Activated gamma-delta T cell treated with anti-CD3 and anti-CD28 coated beads, Interleukin-2, amount 50 U/mL, for 16 hours (primary cell): ENCODE data around the gene TMEM141.

Source experiments
- DNase-seq: peaks from one replicate; pipeline ENCODE4 v3.0.0-alpha.2; 2020; ENCODE audit warnings: low read depth

The TMEM141 gene

DNA sequence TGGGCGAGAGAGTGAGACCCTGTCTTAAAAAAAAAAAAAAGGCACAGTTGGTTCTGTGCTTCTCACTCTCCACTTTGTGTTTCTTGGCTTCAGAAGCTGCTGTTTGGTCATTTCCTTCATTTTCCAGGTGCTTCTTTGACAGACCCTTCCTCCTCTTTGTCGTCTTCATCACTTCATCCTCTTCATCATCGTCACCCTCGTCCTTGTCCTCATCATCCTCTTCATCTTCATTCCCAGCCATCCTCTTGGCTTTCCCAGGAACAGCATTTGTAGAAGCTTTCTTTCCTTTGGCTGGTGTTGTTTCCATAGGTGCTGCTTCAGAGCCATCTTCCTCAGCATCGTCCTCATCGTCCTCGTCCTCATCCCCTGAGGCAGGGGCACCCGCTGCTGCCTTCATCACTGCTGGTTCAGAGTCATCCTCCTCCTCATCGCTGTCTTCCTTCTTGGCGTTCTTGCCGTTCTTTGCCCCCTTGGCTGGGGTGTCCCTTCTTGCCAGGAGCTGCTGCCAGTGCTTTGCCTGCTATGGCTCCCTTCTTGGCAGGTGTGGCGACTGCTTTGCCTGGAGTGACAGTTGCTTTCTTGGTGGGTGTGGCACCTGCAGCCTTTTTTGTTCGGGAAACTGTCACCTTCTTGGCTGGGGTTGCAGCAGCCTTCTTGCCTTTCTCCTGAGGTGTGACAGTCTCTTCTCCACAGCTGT is 23.7 kb downstream of the TMEM141 start:
- no peak for DNase-seq

DNA sequence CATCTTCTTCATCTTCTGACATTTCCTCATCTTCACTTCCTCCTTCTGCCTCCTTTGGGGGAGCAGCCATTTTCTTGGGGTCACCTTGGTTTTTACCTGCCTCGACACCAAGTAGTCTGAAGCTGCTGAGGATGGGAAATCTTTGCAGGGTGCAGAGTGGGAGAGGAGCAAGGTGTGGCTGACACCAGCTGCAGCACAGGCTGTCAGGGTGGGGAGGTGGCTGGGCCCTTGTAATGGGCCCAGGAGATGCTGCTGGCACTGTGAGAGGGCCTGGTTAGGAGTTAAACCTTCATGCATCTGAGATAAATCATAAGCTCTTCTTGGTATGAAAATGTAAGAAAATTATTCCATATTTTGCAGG is 24.3 kb downstream of the TMEM141 start:
- no peak for DNase-seq

DNA sequence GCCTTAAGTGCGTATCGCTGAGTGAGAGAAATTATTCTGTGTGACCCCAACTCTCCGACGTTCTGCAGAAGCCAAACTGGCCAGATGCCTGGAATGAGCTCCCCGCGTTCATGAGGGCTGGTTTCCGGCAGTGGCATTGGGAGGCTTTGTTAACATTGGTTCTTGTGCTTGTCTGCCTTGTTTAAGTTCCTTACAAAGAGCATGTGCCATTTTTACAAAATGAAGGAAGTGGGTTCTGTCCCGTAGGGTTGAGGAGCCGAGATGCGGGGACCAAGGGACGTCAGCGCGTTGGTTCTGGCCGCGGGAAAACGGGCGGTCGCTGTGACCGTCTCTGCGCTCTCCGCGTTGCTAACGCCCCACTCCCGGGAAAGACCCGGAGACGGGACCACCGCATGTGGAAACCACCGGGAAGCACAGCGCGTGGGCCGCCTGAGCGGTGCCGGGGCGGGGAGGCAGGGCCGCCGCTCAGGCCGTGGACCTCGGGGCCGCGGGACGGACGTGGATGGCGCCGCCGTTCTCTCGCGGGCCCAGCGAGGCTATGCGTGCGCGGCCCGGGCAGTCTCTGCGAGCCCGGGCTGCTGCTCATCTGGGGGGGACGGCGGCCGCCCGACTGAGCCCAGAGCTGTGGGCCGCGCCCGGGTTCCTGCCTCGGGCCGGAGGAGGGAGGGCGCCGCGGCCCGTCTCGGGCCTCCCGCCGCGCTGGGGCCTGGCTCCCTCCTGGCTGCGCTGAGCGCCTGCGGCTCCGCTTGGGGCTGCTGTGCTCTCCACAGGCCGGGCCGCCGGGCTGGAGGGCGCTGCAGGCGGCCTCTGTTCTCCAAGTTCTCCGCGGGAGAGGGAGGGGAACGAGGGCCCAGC is 30.1 kb downstream of the TMEM141 start:
- no peak for DNase-seq

DNA sequence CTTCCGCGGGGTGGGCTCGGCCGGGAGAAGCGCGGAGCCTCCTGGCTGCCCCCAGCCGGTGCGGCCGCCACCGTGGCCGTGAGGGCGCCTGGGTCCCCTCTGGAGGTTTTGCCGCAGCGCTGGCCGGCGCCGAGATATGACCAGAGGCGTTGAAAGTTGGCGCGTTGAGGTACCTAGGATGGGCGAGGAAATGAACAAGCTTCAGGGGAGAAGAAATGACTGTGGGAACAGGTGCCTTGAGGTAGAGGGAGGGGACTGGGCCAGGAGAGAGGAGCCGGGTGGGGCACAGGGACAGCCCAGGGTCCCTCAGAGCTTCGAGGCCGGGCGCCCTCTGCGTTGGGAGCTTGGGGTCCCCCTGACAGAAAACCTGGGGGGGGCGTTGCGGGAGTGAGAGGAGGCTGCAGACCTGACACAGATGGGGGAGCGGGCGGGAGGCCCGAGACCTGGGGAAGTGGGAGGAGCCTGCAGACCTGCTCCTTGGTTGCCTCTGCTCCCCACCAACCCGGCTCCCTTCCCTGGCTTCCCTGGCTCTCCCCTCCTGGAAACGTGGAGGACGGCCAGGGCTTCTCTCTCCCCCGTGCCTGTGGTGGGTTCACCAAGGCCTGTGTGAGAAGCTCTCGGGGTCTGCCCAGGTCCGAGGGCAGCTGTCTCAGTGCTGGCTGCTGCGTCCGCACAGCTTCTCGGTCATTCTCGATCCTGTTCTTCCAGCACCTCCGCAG is 30.8 kb downstream of the TMEM141 start:
- DNase-seq, result no peak

DNA sequence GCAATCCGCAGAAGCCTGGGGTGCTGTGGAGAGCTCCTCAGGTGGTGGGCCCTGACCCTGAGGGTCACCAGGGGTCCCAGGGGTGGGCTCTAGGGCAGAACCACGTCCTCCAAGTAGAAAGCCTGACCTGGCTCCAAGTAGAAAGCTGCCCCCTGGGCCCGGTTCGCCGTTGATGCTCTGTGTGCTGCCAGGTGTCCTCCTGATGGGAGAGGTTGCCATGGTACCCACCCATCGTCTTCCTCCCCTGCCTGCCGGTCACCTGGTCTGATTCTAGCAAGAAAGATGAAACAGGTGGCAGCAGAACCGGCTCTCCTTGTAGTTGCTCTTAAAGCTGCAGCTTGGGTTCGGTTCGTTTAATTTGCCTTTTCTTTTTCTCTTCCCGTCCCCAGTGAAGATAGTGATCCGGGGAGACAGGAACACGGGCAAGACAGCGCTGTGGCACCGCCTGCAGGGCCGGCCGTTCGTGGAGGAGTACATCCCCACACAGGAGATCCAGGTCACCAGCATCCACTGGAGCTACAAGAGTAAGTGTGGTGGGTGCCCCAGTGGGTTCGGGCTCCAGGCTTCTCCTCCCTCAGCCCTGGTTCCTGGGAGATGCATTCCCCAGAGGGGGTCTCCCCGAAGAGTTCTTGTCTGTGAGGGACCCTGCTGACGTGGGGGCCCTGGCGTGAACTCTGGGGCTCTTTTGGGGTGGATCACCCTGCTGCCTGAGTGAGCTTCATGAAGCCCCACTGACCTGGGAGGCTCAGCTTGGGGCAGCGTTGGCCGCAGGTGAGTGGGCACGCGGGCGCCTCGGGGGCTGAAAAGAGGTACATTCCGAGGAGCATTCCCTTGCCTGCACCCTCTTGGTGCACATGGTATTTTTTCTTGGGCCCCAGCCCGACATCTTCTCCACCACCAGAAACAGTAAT is 32.2 kb downstream of the TMEM141 start:
- no peak for DNase-seq

DNA sequence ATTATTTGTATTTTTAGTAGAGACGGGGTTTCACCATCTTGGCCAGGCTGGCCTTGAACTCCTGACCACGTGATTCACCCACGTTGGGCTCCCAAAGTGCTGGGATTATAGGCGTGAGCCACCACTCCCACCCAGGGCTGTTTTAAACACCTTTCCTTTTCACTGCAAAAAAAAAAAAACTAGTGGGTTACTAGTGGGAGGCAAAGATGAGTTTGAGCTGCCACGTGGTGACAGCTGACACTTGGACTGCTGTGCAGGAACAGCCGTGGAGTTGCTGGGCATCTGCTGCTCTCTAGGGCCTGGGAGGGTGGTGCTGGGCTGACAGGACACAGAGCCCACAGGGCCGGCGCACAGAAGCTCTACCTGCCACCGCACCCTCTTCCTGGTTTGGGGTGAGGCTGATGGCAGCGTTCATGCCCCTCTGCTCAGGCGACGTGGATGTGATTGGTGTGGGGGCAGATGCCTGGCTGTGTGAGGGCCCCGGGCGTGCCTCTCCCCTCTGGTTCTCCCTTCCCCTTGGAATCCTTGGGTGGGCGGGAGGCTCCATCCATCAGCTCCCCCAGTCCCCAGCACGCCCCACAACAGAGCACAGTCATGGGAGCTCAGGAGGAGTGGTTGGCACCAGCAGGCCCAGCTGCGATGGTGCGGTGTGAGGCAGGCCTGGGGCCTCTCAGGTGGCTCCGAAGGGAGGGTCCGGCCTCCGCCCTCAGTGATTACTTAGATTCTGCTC is 33.5 kb downstream of the TMEM141 start:
- no peak for DNase-seq

DNA sequence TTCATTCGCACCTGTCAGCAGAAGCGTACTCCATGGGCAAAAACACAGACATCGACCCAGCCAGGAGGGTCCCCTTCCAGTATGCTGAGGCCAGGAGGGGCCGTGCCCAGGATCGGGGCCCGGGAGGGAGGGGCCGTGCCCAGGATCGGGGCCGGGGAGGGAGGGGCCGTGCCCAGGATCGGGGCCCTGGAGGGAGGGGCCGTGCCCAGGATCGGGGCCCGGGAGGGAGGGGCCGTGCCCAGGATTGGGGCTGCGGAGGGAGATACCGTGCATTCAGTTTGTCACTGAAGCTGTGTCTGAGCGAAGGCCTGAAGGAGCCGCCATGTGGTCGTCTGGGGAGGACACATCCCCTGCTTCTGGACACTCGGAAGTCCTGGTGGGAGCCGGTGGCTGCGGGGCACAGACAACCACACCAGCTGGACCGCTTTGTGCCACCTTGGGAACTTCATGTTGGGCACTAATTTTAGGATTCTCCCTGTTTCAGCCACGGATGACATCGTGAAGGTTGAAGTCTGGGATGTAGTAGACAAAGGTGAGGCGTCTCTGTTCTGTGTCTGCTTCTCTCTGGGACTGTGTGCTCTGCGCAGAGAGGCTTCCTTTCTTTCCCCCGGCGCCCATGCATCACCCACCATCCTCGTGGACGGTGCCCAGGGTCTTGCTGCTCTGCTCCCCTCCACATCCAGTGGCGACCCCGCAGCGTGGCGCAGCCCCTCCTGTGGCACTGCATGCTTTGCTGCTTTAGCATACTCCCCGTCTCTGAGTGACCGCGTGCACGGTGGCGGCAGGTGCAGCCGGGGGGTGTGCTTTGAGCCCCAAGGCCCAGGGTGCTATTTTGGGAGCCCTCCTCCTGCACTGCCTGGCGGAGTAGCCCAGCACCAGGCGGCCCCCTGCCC is 34.4 kb downstream of the TMEM141 start:
- DNase-seq, result no peak

DNA sequence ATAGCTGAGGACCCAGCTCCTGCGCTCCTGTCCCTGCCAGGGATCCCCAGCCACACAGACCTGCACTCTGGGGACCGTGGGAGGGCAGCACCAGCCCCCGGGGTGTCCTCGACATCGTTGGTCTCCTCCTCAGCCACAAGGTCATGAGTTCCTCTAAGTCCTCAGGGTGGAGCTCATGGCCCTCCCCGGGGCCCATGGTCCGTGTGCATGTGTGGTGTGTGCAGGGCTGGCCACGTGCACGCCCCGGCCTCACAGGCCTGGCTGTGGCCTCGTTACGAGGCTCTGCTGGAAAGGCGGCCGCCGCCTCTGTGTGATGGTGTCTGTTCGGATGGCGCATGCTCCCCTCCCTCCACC is 35.0 kb downstream of the TMEM141 start:
- DNase-seq, result no peak

DNA sequence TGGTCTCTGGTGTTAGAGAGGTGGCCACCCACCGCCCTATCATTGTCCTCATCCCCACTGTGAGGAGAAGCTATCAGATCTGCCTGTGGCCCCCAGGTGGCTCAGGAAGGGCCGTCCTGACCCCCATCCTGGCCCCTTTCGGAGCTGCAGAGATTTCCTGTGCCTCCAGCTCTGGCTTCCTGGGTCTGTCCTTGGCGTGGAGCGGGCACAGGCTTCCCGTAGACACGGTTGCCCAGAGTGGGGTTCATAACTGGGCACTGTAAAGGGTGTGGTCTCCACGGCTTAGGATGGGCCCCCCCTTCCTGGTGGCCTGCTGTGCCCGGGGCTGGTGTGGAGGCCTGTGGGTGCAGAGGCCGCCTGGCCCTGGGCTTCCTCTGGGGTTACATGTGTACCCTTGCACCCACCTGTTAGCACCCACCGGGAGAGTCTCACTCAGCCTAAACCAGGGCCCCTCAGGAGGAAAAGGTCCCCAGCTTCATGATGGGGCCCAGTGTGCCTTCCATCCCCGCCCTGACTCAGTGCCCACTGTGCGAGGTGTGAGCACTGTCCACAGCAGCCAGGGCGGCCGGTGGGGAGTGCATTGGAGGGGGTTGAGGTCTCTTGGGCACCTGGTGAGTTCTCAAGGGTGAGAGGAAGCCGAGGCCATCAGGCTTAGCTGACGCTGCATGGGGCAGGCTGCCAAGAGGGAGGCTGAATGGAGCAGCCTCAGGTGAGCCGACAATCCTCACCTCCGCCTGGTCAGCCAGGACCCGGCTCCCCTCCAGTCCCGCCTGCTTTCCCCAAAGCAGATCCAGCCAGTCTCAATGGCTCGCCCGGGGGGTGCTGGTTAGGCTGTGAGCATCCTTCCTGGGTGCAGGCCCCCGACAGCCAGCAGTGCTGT is 35.8 kb downstream of the TMEM141 start:
- DNase-seq, result no peak

DNA sequence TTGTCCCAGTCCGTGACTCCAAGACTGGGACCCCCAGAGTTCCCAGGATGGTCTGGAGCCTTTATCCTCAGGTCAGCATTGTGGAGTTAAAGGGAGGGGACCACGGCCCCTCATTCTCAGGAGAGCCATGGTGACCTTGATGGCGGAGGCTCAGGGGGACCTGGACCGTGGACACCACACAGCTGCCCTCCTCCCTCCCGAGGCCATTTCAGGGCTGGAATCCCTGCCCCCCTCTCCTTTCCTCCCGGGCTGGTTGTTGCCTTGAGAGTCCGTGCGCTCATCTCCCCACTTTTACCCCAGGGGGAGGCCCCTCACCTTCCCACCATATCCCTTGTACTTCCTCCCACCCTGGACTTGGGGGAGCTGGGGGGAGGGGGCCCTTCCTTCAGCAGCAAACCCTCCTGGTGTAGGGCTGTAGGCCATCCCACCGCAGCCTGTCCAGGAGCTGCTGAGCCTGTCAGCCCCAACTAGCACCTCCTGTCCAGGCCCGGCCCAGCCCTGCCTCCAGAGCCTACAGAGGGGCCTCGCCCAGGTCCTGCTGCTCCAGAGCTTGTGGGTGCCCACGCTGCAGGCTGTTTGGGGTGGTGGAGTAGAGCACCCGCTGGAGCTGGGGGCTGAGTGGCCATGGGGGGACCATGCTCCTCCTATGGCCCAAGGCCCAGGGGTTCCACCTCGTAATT is 36.8 kb downstream of the TMEM141 start:
- no peak for DNase-seq

DNA sequence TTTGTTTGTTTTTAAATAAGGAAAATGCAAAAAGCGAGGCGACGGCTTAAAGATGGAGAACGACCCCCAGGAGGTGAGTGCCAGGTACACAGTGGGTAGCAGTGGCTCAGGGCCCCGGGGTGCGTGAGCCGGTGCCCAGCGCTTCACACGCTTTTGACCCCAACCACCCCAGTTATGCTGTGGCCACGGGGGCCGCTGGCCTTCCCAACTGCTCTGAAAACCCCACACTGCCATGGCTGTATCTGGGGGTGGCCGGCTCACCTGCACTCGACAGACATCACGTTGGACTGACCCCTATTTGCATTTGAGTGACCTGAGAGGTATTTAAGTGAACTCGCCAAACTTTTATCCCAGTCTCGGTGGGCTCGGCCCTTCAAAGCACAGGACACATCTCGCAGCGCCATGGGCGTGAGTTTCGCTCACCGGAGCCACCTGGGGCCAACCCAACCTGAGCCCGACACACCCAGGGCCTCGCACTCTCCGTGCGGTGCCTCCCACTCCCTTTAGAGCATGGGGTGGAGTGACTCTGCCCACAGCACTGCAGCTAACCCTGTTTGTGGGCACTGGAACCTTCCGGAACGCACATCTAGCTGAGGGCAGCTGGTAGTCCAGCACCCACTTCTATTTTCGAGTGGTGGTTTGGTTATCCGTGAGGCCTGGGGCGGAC is 37.5 kb downstream of the TMEM141 start:
- DNase-seq, result no peak

DNA sequence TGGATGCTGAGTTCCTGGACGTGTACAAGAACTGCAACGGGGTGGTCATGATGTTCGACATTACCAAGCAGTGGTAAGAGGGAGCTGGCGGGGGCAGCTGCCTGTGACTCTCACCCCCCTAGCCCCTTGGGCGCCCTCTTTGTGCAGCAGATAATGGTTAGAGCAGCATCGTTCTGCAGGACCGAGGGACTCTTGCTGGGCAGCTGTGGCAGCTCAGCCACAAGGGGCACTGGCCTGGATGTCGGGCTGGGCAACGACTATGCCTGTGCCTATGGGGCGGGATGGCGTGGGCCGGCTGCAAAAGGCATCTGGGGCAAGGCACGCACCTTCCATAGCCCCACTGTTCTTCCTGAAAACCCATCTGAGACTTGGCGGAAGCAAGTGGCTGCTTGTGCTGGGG is 38.3 kb downstream of the TMEM141 start:
- no peak for DNase-seq

DNA sequence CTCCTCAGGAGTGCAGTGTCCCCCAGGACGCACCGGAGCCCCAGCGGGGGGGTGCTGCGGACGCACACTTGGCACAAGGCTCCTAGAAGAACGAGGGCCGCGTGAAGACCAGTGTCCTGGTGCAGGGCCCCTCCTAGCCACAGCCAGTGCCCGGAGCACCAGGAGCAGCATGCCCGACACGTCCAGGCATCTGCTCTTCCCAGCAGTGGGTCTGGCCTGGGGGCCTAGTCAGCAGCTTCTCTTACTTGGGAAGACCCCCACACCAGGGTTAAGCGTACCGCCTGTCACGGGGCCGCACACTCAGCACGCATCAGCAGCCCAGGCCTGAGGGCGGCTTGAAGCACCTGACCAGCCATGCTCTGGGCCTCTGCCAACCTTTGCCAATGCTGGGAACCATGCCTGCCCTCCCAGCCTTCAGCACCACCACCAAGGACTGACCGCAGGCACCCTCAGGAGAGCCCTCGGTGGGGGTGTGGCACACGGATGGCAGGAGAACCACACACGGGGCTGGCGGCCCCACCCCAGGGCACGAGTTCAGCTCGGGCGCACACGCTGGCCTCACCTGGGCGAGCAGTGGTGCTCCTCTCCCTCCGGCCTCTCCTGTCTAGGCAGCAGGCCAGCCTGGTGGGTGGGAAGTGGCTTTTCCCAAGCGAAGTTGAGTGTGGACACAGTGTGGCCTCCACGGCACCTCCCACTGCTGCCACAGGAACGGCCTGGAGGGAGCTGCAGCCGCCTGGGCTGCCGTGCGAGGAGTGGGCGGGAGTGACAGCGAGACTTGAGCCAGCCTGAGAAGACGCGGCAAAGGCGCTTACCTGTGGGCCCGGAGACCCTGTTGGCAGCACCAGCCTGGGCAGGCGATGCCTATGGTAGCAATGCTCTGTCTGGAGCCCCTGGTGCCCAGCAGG is 39.1 kb downstream of the TMEM141 start:
- no peak for DNase-seq

DNA sequence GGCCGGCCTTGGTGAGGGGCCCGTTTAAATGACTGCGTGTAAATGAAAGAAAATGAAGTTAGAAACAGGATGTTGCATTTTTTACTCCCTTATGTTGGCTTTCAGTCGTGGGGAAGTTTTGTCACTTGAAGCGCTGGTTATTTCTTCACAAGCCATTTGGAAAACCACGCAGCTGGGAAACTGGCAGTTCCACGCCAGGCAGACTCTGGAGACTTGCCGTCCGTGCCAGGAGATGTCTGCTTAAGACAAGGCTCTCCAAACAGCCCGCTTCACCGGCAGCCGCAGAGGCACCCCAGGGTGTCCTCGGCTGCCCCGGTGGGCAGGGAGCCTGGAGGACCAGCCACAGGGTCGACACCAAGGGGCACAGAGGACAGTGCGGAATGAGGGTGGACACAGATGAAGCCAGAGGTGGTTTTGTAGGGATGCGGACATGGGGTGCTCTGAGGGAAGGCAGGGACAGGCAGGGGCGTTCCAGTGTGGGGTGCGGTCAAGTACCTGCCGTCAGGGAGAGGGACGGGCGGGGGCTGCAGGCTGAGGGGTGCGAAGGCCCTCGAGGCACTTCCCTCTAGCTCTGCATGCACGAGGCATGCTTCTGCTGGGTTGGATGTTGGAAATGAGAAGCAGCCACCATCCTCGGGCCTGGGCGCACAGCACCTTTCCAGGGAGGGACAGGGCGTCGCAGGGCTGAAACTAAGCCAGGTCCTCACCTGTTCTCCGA is 40.0 kb downstream of the TMEM141 start:
- DNase-seq, result no peak

DNA sequence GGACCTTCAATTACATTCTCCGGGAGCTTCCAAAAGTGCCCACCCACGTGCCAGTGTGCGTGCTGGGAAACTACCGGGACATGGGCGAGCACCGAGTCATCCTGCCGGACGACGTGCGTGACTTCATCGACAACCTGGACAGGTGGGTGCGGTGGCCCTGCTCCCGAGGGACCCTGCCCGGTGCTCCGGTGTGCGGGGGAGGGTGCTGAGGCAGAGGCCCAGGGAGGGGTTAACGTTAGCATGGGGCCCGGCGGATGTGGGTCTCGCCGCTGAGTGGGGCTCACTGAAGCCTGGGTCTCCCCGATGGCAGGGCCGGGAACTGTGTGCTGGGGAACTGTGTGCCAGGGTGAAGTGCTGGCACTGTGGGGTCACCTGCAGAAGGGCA is 40.6 kb downstream of the TMEM141 start:
- DNase-seq, result no peak

DNA sequence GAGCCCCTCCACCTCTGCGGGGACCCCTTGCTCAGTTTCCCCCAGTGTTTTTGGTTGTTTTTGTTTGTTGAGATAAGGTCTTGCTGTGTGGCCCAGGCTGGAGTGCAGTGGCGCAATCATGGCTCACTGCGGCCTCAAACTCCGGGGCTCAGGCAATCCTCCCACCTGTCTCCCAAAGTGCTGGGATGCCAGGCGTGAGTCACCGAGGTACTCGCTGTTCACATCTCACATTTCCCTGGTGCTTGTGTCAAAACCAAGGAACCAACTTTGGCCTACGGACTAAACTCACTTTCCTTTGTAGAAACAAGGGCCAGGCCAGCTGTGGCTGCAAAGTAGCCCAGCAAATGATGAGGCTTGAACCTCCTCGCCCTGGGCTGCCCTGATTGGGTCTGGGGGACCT is 41.4 kb downstream of the TMEM141 start:
- no peak for DNase-seq
